PC-9 (cell line): Measurements from ENCODE around the gene PDE8A. TPM values are rescaled to one million over a fixed set of nuclear protein-coding genes. Genes with fewer than 3 reads are reported as not detected.

Experiments used
- BruUV-seq: library from RNA; stranded (reverse); fragments of 400-500 nt; replicated peaks from 2 replicates; lab custom pipeline; 2021; lab: Mats Ljungman, UMichigan
- CTCF ChIA-PET: fragments of 300-600 bp; sonication (Branson Sonifier 250); formaldehyde crosslinking; loops from one replicate; lab custom pipeline; 2022; ENCODE audit warnings: antibody characterized with exemption; lab: Charles Lee
- POLR2A ChIA-PET: fragments of 300-600 bp; sonication (Branson Sonifier 250); formaldehyde crosslinking; loops from one replicate; lab custom pipeline; 2022; ENCODE audit warnings: antibody characterized with exemption; ENCODE audit not compliant: unreplicated experiment; lab: Charles Lee
- DNase-seq, 2 experiments: peaks; one replicate each; pipeline versions ENCODE4 v3.0.0 to v3.0.0-alpha.2; 2015 to 2022; ENCODE audit warnings: mixed read lengths in 1 of 2
- H2AFZ ChIP-seq: fragments of 200-600 bp; sonication (generic); 2 replicates; pipeline ENCODE4 v1.8.1; 2017; ENCODE audit warnings: antibody characterized with exemption
- H3F3A ChIP-seq: fragments of 200-600 bp; sonication (generic); 2 replicates; pipeline ENCODE4 v1.8.1; 2017; ENCODE audit warnings: antibody characterized with exemption, mild to moderate bottlenecking, low read depth; ENCODE audit not compliant: insufficient read depth
- H3K27ac ChIP-seq: fragments of 200-600 bp; sonication (generic); 2 replicates; pipeline ENCODE4 v1.6.1; 2016; ENCODE audit warnings: mixed run types
- H3K27me3 ChIP-seq: fragments of 200-600 bp; sonication (generic); 2 replicates; pipeline ENCODE4 v1.6.1; 2016; ENCODE audit warnings: low read depth, mixed run types; ENCODE audit not compliant: insufficient read depth
- H3K36me3 ChIP-seq: fragments of 200-600 bp; sonication (generic); 2 replicates; pipeline ENCODE4 v1.6.1; 2016; ENCODE audit warnings: low read depth, mixed run types
- H3K4me1 ChIP-seq: fragments of 200-600 bp; sonication (generic); replicated peaks from 2 replicates; pipeline ENCODE4 v1.6.1; 2016; ENCODE audit warnings: mixed run types; ENCODE audit not compliant: insufficient read depth
- H3K4me2 ChIP-seq: fragments of 200-600 bp; sonication (generic); 2 replicates; pipeline ENCODE4 v1.6.1; 2017; ENCODE audit warnings: mixed run types
- H3K4me3 ChIP-seq: fragments of 200-600 bp; sonication (generic); 2 replicates; pipeline ENCODE4 v1.6.1; 2016; ENCODE audit warnings: mixed run types
- H3K79me2 ChIP-seq: fragments of 200-600 bp; sonication (generic); 2 replicates; pipeline ENCODE4 v1.6.1; 2017; ENCODE audit warnings: low read depth, mixed run types
- H3K9me2 ChIP-seq: fragments of 200-600 bp; sonication (generic); 2 replicates; pipeline ENCODE4 v1.8.1; 2017; ENCODE audit warnings: mild to moderate bottlenecking; ENCODE audit not compliant: insufficient read depth
- H3K9me3 ChIP-seq: fragments of 200-600 bp; sonication (generic); 2 replicates; pipeline ENCODE4 v1.8.1; 2016; ENCODE audit warnings: low read depth; ENCODE audit not compliant: insufficient read depth
- H4K20me1 ChIP-seq: fragments of 200-600 bp; sonication (generic); 2 replicates; pipeline ENCODE4 v1.8.1; 2017; ENCODE audit not compliant: insufficient read depth
- CTCF ChIP-seq: fragments of 200-600 bp; sonication (generic); conservative IDR thresholded peaks from 2 replicates; pipeline ENCODE4 v1.6.1; 2017; ENCODE audit warnings: mixed run types, antibody characterized with exemption, mild to moderate bottlenecking, moderate library complexity
- EZH2 ChIP-seq: fragments of 200-600 bp; sonication (generic); IDR thresholded peaks from 2 replicates; pipeline ENCODE4 v1.8.0; 2017; ENCODE audit warnings: antibody characterized with exemption, low read depth
- intact Hi-C: fragments of 100-400 bp; cut with micrococcal nuclease; formaldehyde crosslinking; loops from one replicate; pipeline ENCODE4 v1.10.0; 2022; ENCODE audit not compliant: unreplicated experiment
- total RNA-seq: library from RNA; stranded (reverse); gene quantifications from 2 replicates; pipeline ENCODE4 v1.2.3, GENCODE V29; 2021

Gene PDE8A
- total RNA-seq, 1 experiment from 2014 or later: 47.3 TPM

- no peak for DNase-seq
- Histone ChIP-seq H2AFZ (no peak overlapping the region), H3F3A (0 out of 2 replicates have a peak, but pooled peaks cover 5% of the 10 kb centered on the region), H3K4me2 (no peak overlapping the region), H3K79me2 (no peaks in the 10 kb centered on the region), H3K4me1 (no peaks in the 10 kb centered on the region), H3K9me2 (no peaks in the 10 kb centered on the region), H3K27ac (no peak overlapping the region), H3K27me3 (no peaks in the 10 kb centered on the region), H4K20me1 (no peaks in the 10 kb centered on the region), H3K9me3 (no peaks in the 10 kb centered on the region), H3K4me3 (no peak overlapping the region), H3K36me3 (no peaks in the 10 kb centered on the region)
- BruUV-seq: no TSS peak
- intact Hi-C loops: no loop called here
- ChIA-PET CTCF (no interaction called here), POLR2A (no interaction called here)
- TF ChIP-seq CTCF (no peak), EZH2 (no peak)
These were observed 174.2 kb downstream of the PDE8A start for GRCh38 chr15:85155857-85156256.

GRCh38 chr15:85157344-85157743, 175.7 kb downstream of the PDE8A start:
- Histone ChIP-seq H3K9me3 (peaks cover 6% of the 10 kb centered on the region), H4K20me1 (no peaks in the 10 kb centered on the region), H3K36me3 (no peaks in the 10 kb centered on the region), H3K27ac (no peak overlapping the region), H3K79me2 (no peaks in the 10 kb centered on the region), H3K4me1 (no peaks in the 10 kb centered on the region), H3K4me3 (no peak overlapping the region), H3K9me2 (no peaks in the 10 kb centered on the region), H3K4me2 (no peak overlapping the region), H3K27me3 (no peaks in the 10 kb centered on the region), H3F3A (0 out of 2 replicates have a peak, but pooled peaks cover 5% of the 10 kb centered on the region), H2AFZ (no peak overlapping the region)
- POLR2A ChIA-PET: no interaction called here
- BruUV-seq: no TSS peak
- TF ChIP-seq EZH2 (no peak), CTCF (no peak)
- CTCF ChIA-PET: no interaction called here
- intact Hi-C loops: no loop called here
- no peak for DNase-seq

- H3K9me2 ChIP-seq: no peaks in the 10 kb centered on the region
- H3K9me3 ChIP-seq: peaks cover 28% of the 10 kb centered on the region
- no peaks in the 10 kb centered on the region for H3K79me2 ChIP-seq
- TF ChIP-seq CTCF (no peak), EZH2 (no peak)
- ChIA-PET POLR2A (no interaction called here), CTCF (no interaction called here)
- H3K27me3 ChIP-seq: no peaks in the 10 kb centered on the region
- H3F3A ChIP-seq: peaks cover 13% of the 10 kb centered on the region; the same call in 1 of the 2 replicates
- H3K27ac ChIP-seq: no peak overlapping the region
- DNase-seq: no peak
- no peak overlapping the region for H2AFZ ChIP-seq
- BruUV-seq: no TSS peak
- H3K36me3 ChIP-seq: no peaks in the 10 kb centered on the region; the same call in 1 of the 2 replicates
- H3K4me3 ChIP-seq: no peak overlapping the region
- intact Hi-C loops: no loop called here
- H3K4me2 ChIP-seq: no peak overlapping the region
- H4K20me1 ChIP-seq: no peaks in the 10 kb centered on the region
- H3K4me1 ChIP-seq: peaks cover 14% of the 10 kb centered on the region
These were observed 180.6 kb downstream of the PDE8A start for GRCh38 chr15:85162237-85162636.
